ENCODE results near the gene ZNF732.
"Not testable (repeated sequence)": the region's sequence is repeated elsewhere in the genome, so short reads cannot be mapped to it uniquely, and the experiment has no call there.

ZNF732 gene

GRCh38 chr4:304969-305680, at the start of gene ZNF732:
Gene ZNF732 (minus strand): TSS chr4:305474. CDS start chr4:305310, 164 bp downstream.
- DNase-seq = no peak

- DNase-seq = no peak
These were observed 34.7 kb upstream of the ZNF732 start for GRCh38 chr4:340011-340410.

GRCh38 chr4:338759-339097, 33.5 kb upstream of the ZNF732 start:
- DNase-seq = peak; percentile 8

GRCh38 chr4:337932-338758, 32.9 kb upstream of the ZNF732 start:
- DNase-seq = peak; percentile 55

GRCh38 chr4:337143-337931, 32.1 kb upstream of the ZNF732 start, which contains the start of gene ZNF141:
Gene ZNF141 (plus strand): TSS chr4:337814. CDS start chr4:337984, 170 bp downstream.
- DNase-seq = peak; percentile 96

GRCh38 chr4:336893-337142, 31.5 kb upstream of the ZNF732 start:
- no peak for DNase-seq

- no peak for DNase-seq
These were observed 31.0 kb upstream of the ZNF732 start for GRCh38 chr4:336099-336892.

GRCh38 chr4:335515-335914, 30.2 kb upstream of the ZNF732 start:
- no peak for DNase-seq

- no peak for DNase-seq
These were observed 23.5 kb upstream of the ZNF732 start for GRCh38 chr4:328729-329128.

- DNase-seq = no peak
These were observed 9.1 kb upstream of the ZNF732 start for GRCh38 chr4:314296-314903.

- no peak for DNase-seq
These were observed 4.5 kb upstream of the ZNF732 start for GRCh38 chr4:309807-310206.

- peak; percentile 0 for DNase-seq
These were observed 1.3 kb upstream of the ZNF732 start for GRCh38 chr4:306551-306961.

- not testable (repeated sequence) for DNase-seq
These were observed 758 bp downstream of the ZNF732 start for GRCh38 chr4:304516-304915.

- DNase-seq = no peak
These were observed 2.9 kb downstream of the ZNF732 start for GRCh38 chr4:302381-302780.

GRCh38 chr4:294732-295131, 10.5 kb downstream of the ZNF732 start:
- no peak for DNase-seq

- no peak for DNase-seq
These were observed 16.4 kb downstream of the ZNF732 start for GRCh38 chr4:288891-289290.

GRCh38 chr4:273309-274017, 31.8 kb downstream of the ZNF732 start:
- no peak for DNase-seq

- DNase-seq = no peak
These were observed 33.7 kb downstream of the ZNF732 start for GRCh38 chr4:271492-272103.

GRCh38 chr4:259240-259639, 46.0 kb downstream of the ZNF732 start:
- not testable (repeated sequence) for DNase-seq

- no peak for DNase-seq
These were observed 48.8 kb downstream of the ZNF732 start for GRCh38 chr4:256492-256891.

Data from activated CD4-positive, alpha-beta T cell treated with anti-CD3 and anti-CD28 coated beads, Interleukin-10, Interleukin-2, amounts not matched to agents 100 ng/mL and 50 ng/mL, durations not matched to agents 16 hours and 8 hours (primary cell).